Memory B cell (primary cell): Measurements from ENCODE around the gene BRMS1L.

Experiments used
- ATAC-seq: fragments of 150-1000 bp; cut with Tn5 transposase; 2 replicates; pipeline ENCODE4 v1.10.0; 2021; ENCODE audit warnings: low read depth, mild to moderate bottlenecking, moderate library complexity
- DNase-seq, 2 donors: peaks; one replicate each; pipeline ENCODE4 v3.0.0; 2022; ENCODE audit warnings: low spot score in 2 of 2
- H3K27ac Mint-ChIP-seq: one replicate; pipeline ENCODE4 v1.8.0; 2022; ENCODE audit warnings: mild to moderate bottlenecking, moderate library complexity, mixed read lengths
- H3K27me3 Mint-ChIP-seq: one replicate; pipeline ENCODE4 v1.8.0; 2022; ENCODE audit warnings: mixed read lengths
- H3K36me3 Mint-ChIP-seq: one replicate; pipeline ENCODE4 v1.8.0; 2022; ENCODE audit warnings: mild to moderate bottlenecking, mixed read lengths
- H3K4me1 Mint-ChIP-seq: one replicate; pipeline ENCODE4 v1.8.0; 2022; ENCODE audit warnings: mixed read lengths
- H3K4me3 Mint-ChIP-seq: one replicate; pipeline ENCODE4 v1.8.0; 2022; ENCODE audit warnings: mild to moderate bottlenecking, moderate library complexity, mixed read lengths
- H3K9me3 Mint-ChIP-seq: one replicate; pipeline ENCODE4 v1.8.0; 2022; ENCODE audit warnings: mixed read lengths

Gene BRMS1L

DNA sequence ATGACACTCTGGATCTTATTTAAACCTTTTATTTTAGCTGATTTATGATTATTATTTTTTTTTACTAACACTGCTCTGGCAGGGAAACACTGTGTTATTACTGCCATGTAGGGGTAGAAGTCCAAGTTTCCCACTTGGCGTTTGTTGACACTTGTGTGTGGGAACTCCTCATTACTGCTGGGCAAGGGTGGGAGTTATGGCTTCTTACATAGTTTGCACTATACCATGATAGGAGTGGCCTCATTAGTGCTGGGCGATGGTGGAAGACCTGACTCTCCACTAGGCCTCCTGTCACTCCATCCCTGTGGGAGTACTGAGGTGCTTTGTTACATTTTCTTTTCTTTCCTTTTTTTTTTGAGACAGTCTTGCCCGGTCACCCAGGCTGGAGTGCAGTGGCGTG lies 83.5 kb downstream of the BRMS1L start:
- DNase-seq (no peak), ATAC-seq (no peak)
- H3K9me3 Mint-ChIP-seq, result no peaks in the 10 kb centered on the region
- peaks cover 11% of the 10 kb centered on the region for H3K27me3 Mint-ChIP-seq
- no peaks in the 10 kb centered on the region for H3K36me3 Mint-ChIP-seq
- H3K27ac Mint-ChIP-seq, result no peak overlapping the region
- H3K4me1 Mint-ChIP-seq, result no peaks in the 10 kb centered on the region
- H3K4me3 Mint-ChIP-seq, result no peak overlapping the region

DNA sequence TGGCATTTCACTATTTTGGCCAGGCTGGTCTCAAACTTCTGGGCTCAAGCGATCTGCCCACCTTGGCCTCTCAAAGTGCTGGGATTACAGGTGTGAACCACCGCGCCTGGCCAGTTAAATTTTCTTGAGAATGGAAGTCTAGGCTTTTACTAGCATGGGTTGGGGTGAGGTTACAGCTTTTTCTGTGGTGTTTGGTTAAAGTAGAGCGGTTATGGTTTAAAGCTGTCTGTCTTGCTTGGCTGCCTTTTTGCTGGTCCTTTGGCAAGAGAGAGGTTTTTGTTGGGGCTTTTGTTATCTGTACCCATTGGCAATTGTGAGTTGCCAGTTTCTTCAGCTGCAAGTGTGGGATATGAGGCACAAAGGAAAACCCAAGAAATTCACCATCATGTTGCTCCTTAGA lies 84.1 kb downstream of the BRMS1L start:
- no peak overlapping the region for H3K4me3 Mint-ChIP-seq
- H3K27ac Mint-ChIP-seq, result no peak overlapping the region
- no peaks in the 10 kb centered on the region for H3K9me3 Mint-ChIP-seq
- no peak for DNase-seq
- peaks cover 11% of the 10 kb centered on the region for H3K27me3 Mint-ChIP-seq
- ATAC-seq, result no peak
- no peaks in the 10 kb centered on the region for H3K36me3 Mint-ChIP-seq
- H3K4me1 Mint-ChIP-seq, result no peaks in the 10 kb centered on the region

DNA sequence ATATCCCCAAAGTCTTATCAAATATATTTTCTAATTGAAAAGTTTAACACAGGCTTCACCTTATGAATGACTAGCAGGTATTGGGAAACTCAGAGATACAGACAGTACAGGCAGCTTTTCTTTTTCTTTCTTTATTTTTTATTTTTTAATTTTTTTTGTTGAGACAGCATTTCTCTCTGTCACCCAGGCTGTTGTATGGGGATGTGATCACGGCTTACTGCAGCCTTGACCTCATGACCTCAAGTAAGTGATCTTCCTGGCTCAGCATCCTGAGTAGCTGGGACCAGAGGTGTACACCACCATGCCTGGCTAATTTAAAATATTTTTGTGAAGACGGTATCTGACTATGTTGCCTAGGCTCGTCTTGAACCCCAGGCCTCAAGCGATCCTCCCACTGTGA lies 85.0 kb downstream of the BRMS1L start:
- H3K4me1 Mint-ChIP-seq, result no peaks in the 10 kb centered on the region
- ATAC-seq (no peak), DNase-seq (no peak)
- no peak overlapping the region for H3K27ac Mint-ChIP-seq
- no peaks in the 10 kb centered on the region for H3K9me3 Mint-ChIP-seq
- no peaks in the 10 kb centered on the region for H3K36me3 Mint-ChIP-seq
- H3K27me3 Mint-ChIP-seq, result peaks cover 11% of the 10 kb centered on the region
- H3K4me3 Mint-ChIP-seq, result no peak overlapping the region

GRCh38 chr14:35915185-35915584 lies 89.0 kb downstream of the BRMS1L start:
- Mint-ChIP-seq H3K36me3 (peaks cover 2% of the 10 kb centered on the region), H3K27me3 (peaks cover 8% of the 10 kb centered on the region), H3K9me3 (peaks cover 3% of the 10 kb centered on the region), H3K27ac (no peak overlapping the region), H3K4me3 (no peak overlapping the region), H3K4me1 (no peaks in the 10 kb centered on the region)
- DNase-seq (no peak), ATAC-seq (no peak)

DNA sequence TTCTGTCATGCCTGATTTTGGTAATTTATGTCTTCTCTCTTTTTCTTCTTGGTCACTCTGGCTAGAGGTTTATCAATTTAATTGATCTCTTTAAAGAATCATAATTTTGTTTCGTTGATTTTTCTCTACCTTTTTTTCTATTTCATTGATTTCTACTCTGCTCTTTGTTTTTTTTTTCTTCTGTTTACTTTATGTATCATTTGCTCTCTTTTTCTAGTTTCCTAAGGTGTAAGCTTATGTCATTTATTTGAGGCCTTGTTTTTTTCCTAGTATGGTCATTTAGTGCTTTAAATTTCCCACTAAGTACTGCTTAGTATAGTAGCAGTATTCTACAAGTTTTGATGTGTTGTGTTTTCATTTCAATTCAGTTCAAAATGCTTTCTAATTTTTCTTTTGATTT lies 89.6 kb downstream of the BRMS1L start:
- Mint-ChIP-seq H3K36me3 (peaks cover 2% of the 10 kb centered on the region), H3K4me3 (no peak overlapping the region), H3K27ac (no peak overlapping the region), H3K4me1 (no peaks in the 10 kb centered on the region), H3K27me3 (peaks cover 8% of the 10 kb centered on the region), H3K9me3 (peaks cover 3% of the 10 kb centered on the region)
- DNase-seq (no peak), ATAC-seq (no peak)
